ENCODE results near the gene SMC4. TPM values are rescaled to one million over a fixed set of nuclear protein-coding genes. Genes with fewer than 3 reads are reported as not detected.

SMC4 gene
- total RNA-seq, 1 experiment from 2014 or later, result 144 TPM

DNA sequence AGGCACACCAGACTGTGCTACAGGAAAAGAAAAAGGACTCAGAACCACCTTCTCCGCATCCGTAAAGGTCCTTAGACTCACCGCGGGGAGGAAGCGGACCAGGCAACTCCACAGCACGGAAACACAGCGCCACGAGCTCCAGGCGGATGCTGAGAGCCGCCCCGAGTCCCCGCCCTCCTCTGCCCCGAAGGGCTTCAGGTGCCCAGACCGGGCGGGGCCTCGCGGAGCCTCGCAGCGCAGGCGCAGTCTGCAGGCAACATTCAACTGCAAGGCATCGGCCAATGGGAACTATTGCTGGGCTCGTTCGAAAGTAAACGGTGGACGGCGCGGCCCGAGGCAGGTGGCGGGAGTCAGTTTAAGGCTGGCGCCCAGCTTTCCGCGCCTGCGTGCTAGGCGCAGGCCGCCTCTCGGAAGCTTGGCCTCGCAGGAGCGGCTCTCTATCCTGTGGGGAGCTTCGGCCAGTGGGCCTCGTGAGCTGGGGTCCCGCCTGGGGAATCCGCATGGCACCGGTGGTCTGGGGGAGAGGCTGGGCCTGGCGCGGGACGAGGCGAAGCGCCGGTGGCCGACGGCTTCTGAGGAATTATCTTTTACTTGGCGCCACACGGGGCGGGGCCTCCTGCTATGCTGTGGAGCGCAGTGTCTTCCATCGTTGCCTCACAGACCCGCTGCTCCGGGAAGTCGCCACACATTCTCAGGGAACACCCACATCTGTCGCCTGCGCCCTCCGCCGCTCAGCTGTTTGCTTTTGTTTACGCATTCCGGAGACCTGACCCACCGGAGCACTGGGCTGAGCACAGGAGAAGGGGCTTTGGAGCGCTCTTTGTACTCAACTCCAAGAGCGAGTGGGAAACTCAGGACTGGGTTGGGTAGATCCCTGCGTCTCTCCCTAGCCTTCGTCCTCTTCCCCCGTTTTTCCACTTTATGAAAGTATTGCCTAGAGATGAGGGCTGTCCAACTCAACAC lies 50.5 kb downstream of the SMC4 start, which contains the start of gene TRIM59:
Gene TRIM59, minus strand, starts transcription at position 151 of the 963 bp plus-strand sequence. CDS start 10,603 bp downstream, outside the sequence.
- ChIA-PET CTCF (interaction anchor here (1.2 to 1.6 kb wide), 6 partner anchors 14 to 48 kb away, joined by 3 to 9 read pairs (median 4); no protein-coding TSS in a partner anchor), POLR2A (interaction anchor here (0.7 to 2.9 kb wide), 17 partner anchors 10 to 610 kb away, joined by 3 to 25 read pairs (median 4); partner anchors contain the start of genes C3orf80, IFT80, KPNA4 and SCHIP1)
- peaks cover 28% of the 10 kb centered on the region for H3K4me1 Mint-ChIP-seq
- 0 out of 2 replicates have a peak, but pooled peaks cover 3% of the 10 kb centered on the region for H3K9me3 Mint-ChIP-seq
- H3K36me3 Mint-ChIP-seq, result peaks cover 27% of the 10 kb centered on the region
- DNase-seq (ENCODE audit: low spot score) (peak; percentile 99), ATAC-seq (peak; percentile 90)
- peak within 1 kb of the TSS; percentile 96 for H3K27ac Mint-ChIP-seq
- H3K4me3 Mint-ChIP-seq, result peak within 1 kb of the TSS; percentile 91
- H3K27me3 Mint-ChIP-seq (ENCODE audit: low read depth), result peaks cover 2% of the 10 kb centered on the region; the same call in 1 of the 2 replicates
- TF ChIP-seq ETV6 (CRISPR knock-in tag; IDR thresholded peaks at IDR 0.05) (peak; percentile 94), ZNF219 (CRISPR knock-in tag; IDR thresholded peaks at IDR 0.05; ENCODE audit: borderline replicate concordance) (no peak; the same call in 1 of the 2 replicates), ARID4B (CRISPR knock-in tag; IDR thresholded peaks at IDR 0.05; ENCODE audit: borderline replicate concordance) (peak; percentile 70), JAZF1 (CRISPR knock-in tag; IDR thresholded peaks at IDR 0.05) (no peak), CREM (CRISPR knock-in tag; IDR thresholded peaks at IDR 0.05) (peak; percentile 93), SOX15 (CRISPR knock-in tag; IDR thresholded peaks at IDR 0.05) (no peak), ATF2 (CRISPR knock-in tag; IDR thresholded peaks at IDR 0.05; ENCODE audit: borderline replicate concordance, low read depth) (peak; percentile 75; the same call in 1 of the 2 replicates), SMAD4 (CRISPR knock-in tag; IDR thresholded peaks at IDR 0.05) (peak; percentile 91), ZNF512 (CRISPR knock-in tag; IDR thresholded peaks at IDR 0.05; ENCODE audit: borderline replicate concordance) (no peak), ZNF263 (CRISPR knock-in tag; IDR thresholded peaks at IDR 0.05; ENCODE audit: low read depth) (peak; percentile 89), ZNF317 (CRISPR knock-in tag; IDR thresholded peaks at IDR 0.05; ENCODE audit: borderline replicate concordance, low read depth) (peak; percentile 87), MYBL2 (CRISPR knock-in tag; IDR thresholded peaks at IDR 0.05) (peak; percentile 100), ZNF232 (CRISPR knock-in tag; IDR thresholded peaks at IDR 0.05) (peak; percentile 99), IRF2 (CRISPR knock-in tag; IDR thresholded peaks at IDR 0.05; ENCODE audit: borderline replicate concordance, low read depth) (no peak), ZNF532 (CRISPR knock-in tag; IDR thresholded peaks at IDR 0.05; ENCODE audit: borderline replicate concordance) (0 out of 2 replicates have a peak, but pooled peaks have one; percentile 67), EMX1 (CRISPR knock-in tag; IDR thresholded peaks at IDR 0.05) (0 out of 2 replicates have a peak, but pooled peaks have one; percentile 58)
- TF ChIP-seq, protein P1, sequence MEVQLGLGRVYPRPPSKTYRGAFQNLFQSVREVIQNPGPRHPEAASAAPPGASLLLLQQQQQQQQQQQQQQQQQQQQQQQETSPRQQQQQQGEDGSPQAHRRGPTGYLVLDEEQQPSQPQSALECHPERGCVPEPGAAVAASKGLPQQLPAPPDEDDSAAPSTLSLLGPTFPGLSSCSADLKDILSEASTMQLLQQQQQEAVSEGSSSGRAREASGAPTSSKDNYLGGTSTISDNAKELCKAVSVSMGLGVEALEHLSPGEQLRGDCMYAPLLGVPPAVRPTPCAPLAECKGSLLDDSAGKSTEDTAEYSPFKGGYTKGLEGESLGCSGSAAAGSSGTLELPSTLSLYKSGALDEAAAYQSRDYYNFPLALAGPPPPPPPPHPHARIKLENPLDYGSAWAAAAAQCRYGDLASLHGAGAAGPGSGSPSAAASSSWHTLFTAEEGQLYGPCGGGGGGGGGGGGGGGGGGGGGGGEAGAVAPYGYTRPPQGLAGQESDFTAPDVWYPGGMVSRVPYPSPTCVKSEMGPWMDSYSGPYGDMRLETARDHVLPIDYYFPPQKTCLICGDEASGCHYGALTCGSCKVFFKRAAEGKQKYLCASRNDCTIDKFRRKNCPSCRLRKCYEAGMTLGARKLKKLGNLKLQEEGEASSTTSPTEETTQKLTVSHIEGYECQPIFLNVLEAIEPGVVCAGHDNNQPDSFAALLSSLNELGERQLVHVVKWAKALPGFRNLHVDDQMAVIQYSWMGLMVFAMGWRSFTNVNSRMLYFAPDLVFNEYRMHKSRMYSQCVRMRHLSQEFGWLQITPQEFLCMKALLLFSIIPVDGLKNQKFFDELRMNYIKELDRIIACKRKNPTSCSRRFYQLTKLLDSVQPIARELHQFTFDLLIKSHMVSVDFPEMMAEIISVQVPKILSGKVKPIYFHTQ (CRISPR knock-in tag; IDR thresholded peaks at IDR 0.05), result no peak
- TF ChIP-seq, protein P2, sequence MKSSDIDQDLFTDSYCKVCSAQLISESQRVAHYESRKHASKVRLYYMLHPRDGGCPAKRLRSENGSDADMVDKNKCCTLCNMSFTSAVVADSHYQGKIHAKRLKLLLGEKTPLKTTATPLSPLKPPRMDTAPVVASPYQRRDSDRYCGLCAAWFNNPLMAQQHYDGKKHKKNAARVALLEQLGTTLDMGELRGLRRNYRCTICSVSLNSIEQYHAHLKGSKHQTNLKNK (CRISPR knock-in tag; IDR thresholded peaks at IDR 0.05), result no peak
- TF ChIP-seq, protein P3, sequence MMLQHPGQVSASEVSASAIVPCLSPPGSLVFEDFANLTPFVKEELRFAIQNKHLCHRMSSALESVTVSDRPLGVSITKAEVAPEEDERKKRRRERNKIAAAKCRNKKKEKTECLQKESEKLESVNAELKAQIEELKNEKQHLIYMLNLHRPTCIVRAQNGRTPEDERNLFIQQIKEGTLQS (CRISPR knock-in tag; conservative IDR thresholded peaks at IDR 0.05), result peak; percentile 68; the same call in 1 of the 2 replicates
